PFSK-1 (cell line): ENCODE data around the gene AGO1.

Experiments
- FOXP2 ChIP-seq: optimal IDR thresholded peaks from 2 replicates; pipeline ENCODE3; 2011; ENCODE audit warnings: borderline replicate concordance, control low read depth, inconsistent platforms; ENCODE audit not compliant: insufficient read depth; ENCODE audit errors: extremely low read length, extremely low read depth
- POLR2AphosphoS5 ChIP-seq: IDR thresholded peaks from 2 replicates; pipeline ENCODE4 v1.6.1; 2012; ENCODE audit warnings: low read depth, mild to moderate bottlenecking, control low read depth, low read length, moderate library complexity
- REST ChIP-seq, 2 experiments: IDR thresholded peaks; 2 replicates each; pipeline versions ENCODE4 v1.6.1 to v1.8.0; 2011 to 2012; ENCODE audit warnings: low read depth in 2 of 2, low read length in 2 of 2, control low read depth in 1 of 2, inconsistent platforms in 1 of 2, mild to moderate bottlenecking in 1 of 2, moderate library complexity in 1 of 2; ENCODE audit not compliant: insufficient read depth in 1 of 2
- SIN3A ChIP-seq: IDR thresholded peaks from 2 replicates; pipeline ENCODE4 v1.6.1; 2012; ENCODE audit warnings: mild to moderate bottlenecking, low read length, moderate library complexity, borderline replicate concordance; ENCODE audit not compliant: insufficient read depth
- TAF1 ChIP-seq: IDR thresholded peaks from 2 replicates; pipeline ENCODE4 v1.6.1; 2012; ENCODE audit warnings: low read length, control low read depth, borderline replicate concordance; ENCODE audit not compliant: insufficient read depth

AGO1 gene

GRCh38 chr1:35856964-35857363 is 26.0 kb upstream of the AGO1 start:
- TF ChIP-seq SIN3A = no peak
- TF ChIP-seq POLR2AphosphoS5 = no peak
- TF ChIP-seq TAF1 = no peak
- no peak for TF ChIP-seq REST (IDR thresholded peaks at IDR 0.05; ENCODE audit: insufficient read depth in 1 of 2, low read depth in 2 of 2, low read length in 2 of 2)
- TF ChIP-seq FOXP2 = no peak

- TF ChIP-seq TAF1 (no peak), REST (IDR thresholded peaks at IDR 0.05; ENCODE audit: insufficient read depth in 1 of 2, low read depth in 2 of 2, low read length in 2 of 2) (no peak), POLR2AphosphoS5 (no peak), SIN3A (no peak), FOXP2 (no peak)
These were observed 25.2 kb upstream of the AGO1 start for GRCh38 chr1:35857830-35858229.

DNA sequence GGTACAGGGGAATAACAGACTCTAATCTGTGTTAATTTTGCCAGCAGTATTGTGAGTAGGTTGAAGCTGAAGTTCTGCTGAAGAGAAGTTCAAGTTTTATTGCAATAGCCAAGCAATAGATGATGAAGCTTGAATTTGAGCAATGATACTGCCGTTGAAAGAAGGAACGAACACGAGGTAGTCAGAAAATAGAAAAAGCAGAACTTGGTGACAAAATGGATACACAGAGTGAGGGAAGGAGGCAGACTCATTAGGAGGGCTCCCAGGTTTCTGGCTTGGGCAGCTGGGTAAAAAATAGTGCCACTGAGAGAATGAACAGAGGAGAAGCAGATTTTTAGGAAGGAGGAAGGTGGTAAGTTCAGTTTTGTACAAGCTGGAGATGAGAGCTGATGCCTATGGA is 22.3 kb upstream of the AGO1 start:
- no peak for TF ChIP-seq SIN3A
- no peak for TF ChIP-seq TAF1
- TF ChIP-seq POLR2AphosphoS5 = no peak
- TF ChIP-seq FOXP2 = no peak
- no peak for TF ChIP-seq REST (IDR thresholded peaks at IDR 0.05; ENCODE audit: insufficient read depth in 1 of 2, low read depth in 2 of 2, low read length in 2 of 2)

DNA sequence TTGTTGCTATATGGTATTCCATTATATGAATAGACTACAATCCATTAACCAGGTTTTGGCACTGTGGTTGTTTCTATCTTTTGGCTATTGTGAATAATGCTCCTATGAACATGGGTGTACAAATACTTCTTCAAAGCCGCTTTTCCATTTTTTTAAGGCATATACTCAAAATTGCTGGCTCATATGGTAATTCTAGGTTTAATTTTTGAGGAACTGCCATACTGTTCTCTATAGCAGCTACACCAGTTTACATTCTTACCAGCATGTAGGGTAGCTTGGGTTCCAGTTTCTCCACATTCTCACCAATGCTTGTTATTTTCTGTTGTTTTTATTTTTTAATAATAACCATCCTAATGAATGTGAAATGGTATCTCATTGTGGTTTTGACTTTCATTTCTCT is 19.9 kb upstream of the AGO1 start:
- TF ChIP-seq SIN3A = no peak
- TF ChIP-seq REST (IDR thresholded peaks at IDR 0.05; ENCODE audit: insufficient read depth in 1 of 2, low read depth in 2 of 2, low read length in 2 of 2) = no peak
- no peak for TF ChIP-seq TAF1
- no peak for TF ChIP-seq FOXP2
- TF ChIP-seq POLR2AphosphoS5 = no peak
